K562 (cell line): ENCODE results near the gene GIGYF1. TPM values are rescaled to one million over a fixed set of nuclear protein-coding genes. Genes with fewer than 3 reads are reported as not detected.

Experiments used
- ATAC-seq: fragments of 200-7000 bp; cut with Tn5 transposase; 3 replicates; pipeline ENCODE4 v1.9.1; 2020; ENCODE audit warnings: moderate library complexity
- BruUV-seq: library from RNA; stranded (reverse); fragments of 400-500 nt; replicated peaks from 2 replicates; lab custom pipeline; 2021; lab: Mats Ljungman, UMichigan
- CTCF ChIA-PET: fragments of 300-600 bp; formaldehyde crosslinking; extraction: SDS; loops from one replicate; lab custom pipeline; 2021; ENCODE audit warnings: low intra/inter-chr PET ratio; lab: Yijun Ruan, JAX
- POLR2A ChIA-PET: fragments of 300-600, 350-650 bp; sonication (Branson Sonifier 250); formaldehyde crosslinking; extraction: SDS; loops from one replicate; lab custom pipeline; 2021; ENCODE audit warnings: antibody characterized with exemption, inconsistent platforms; lab: Yijun Ruan, JAX
- DNase-seq, 4 experiments: peaks; one replicate each; pipeline versions ENCODE4 v3.0.0 to v3.0.0-alpha.2; 2011 to 2018; ENCODE audit warnings: low spot score in 3 of 4, mixed read lengths in 3 of 4; ENCODE audit errors: extremely low read depth in 1 of 4
- FAIRE-seq: peaks from 2 replicates; lab custom pipeline; 2011; peaks lifted over from hg19 to GRCh38; lab: Jason Lieb, UNC
- H2AFZ ChIP-seq: 2 replicates; pipeline ENCODE4 v1.6.0; 2011; ENCODE audit warnings: low read depth, low read length, control low read depth, inconsistent platforms
- H3K27ac ChIP-seq: fragments of 200-600 bp; 3 replicates; pipeline ENCODE4 v1.8.0; 2011; ENCODE audit warnings: low read depth, mild to moderate bottlenecking, control low read depth, inconsistent platforms, low read length, moderate library complexity, mixed read lengths; ENCODE audit errors: extremely low read depth
- H3K27me3 ChIP-seq, 2 experiments: fragments of 300-600 bp in 1 of 2; 2 replicates in 1 of 2; 3 replicates in 1 of 2; pipeline versions ENCODE4 v1.6.0 to v1.8.0; 2011; ENCODE audit warnings: inconsistent platforms in 2 of 2, low read length in 2 of 2, mild to moderate bottlenecking in 1 of 2, mixed read lengths in 1 of 2, moderate library complexity in 1 of 2; ENCODE audit not compliant: control insufficient read depth in 2 of 2, insufficient read depth in 2 of 2
- H3K36me3 ChIP-seq: fragments of 300-600 bp; 3 replicates; pipeline ENCODE4 v1.8.0; 2011; ENCODE audit warnings: mild to moderate bottlenecking, low read length, inconsistent platforms; ENCODE audit not compliant: control insufficient read depth, insufficient read depth
- H3K4me1 ChIP-seq, 2 experiments: fragments of 200-600 bp in 1 of 2; replicated peaks in 1 of 2; 2 replicates in 1 of 2; 3 replicates in 1 of 2; pipeline versions ENCODE4 v1.5.1 to v1.8.0; 2011; ENCODE audit warnings: inconsistent platforms in 2 of 2, low read length in 2 of 2, mild to moderate bottlenecking in 1 of 2, mixed read lengths in 1 of 2, moderate library complexity in 1 of 2; ENCODE audit not compliant: control insufficient read depth in 2 of 2, insufficient read depth in 2 of 2
- H3K4me2 ChIP-seq: 2 replicates; pipeline ENCODE4 v1.6.1; 2011; ENCODE audit warnings: low read length, control low read depth, inconsistent platforms, mixed read lengths; ENCODE audit not compliant: insufficient read depth
- H3K4me3 ChIP-seq: fragments of 200-600 bp; sonication (generic), shearing (Covaris generic); 2 replicates; pipeline ENCODE4 v1.5.1; 2016; ENCODE audit warnings: control low read depth, inconsistent platforms
- H3K79me2 ChIP-seq: fragments of 200-600 bp; 3 replicates; pipeline ENCODE4 v1.8.0; 2011; ENCODE audit warnings: low read length, inconsistent platforms; ENCODE audit not compliant: control insufficient read depth, insufficient read depth
- H3K9ac ChIP-seq, 2 experiments: 2 replicates each; pipeline versions ENCODE4 v1.6.0 to v1.6.1; 2011; ENCODE audit warnings: low read depth in 2 of 2, low read length in 2 of 2, control low read depth in 1 of 2, inconsistent platforms in 1 of 2, mild to moderate bottlenecking in 1 of 2, mixed read lengths in 1 of 2; ENCODE audit not compliant: insufficient read depth in 1 of 2
- H3K9me1 ChIP-seq: one replicate; pipeline ENCODE4 v1.6.0; 2011; ENCODE audit warnings: inconsistent platforms, mild to moderate bottlenecking, low read length, moderate library complexity; ENCODE audit not compliant: control insufficient read depth, insufficient read depth
- H3K9me3 ChIP-seq: replicated peaks from 2 replicates; pipeline ENCODE4 v1.5.1; 2011; ENCODE audit warnings: low read depth, low read length, inconsistent platforms; ENCODE audit not compliant: control insufficient read depth, insufficient read depth
- H4K20me1 ChIP-seq: replicated peaks from 2 replicates; pipeline ENCODE4 v1.6.1; 2011; ENCODE audit warnings: low read length, inconsistent platforms, mixed read lengths; ENCODE audit not compliant: control insufficient read depth, insufficient read depth
- NFE2L1 ChIP-seq: fragments of 450-650 bp; IDR thresholded peaks from 2 replicates; pipeline ENCODE4 v1.6.1; 2016; ENCODE audit warnings: missing genetic modification characterization, low read depth, mild to moderate bottlenecking, missing compliant biosample characterization, moderate library complexity, borderline replicate concordance
- ZNF12 ChIP-seq: sonication (generic); formaldehyde crosslinking; IDR thresholded peaks from 2 replicates; pipeline ENCODE4 v1.4.0; 2020; ENCODE audit warnings: mild to moderate bottlenecking, missing genetic modification reagents
- WGBS: fragments of 100-300 bp; shearing (Covaris generic); methylation state at CpG from one replicate; pipeline ENCODE4 v1.1.6; 2016; ENCODE audit warnings: low coverage, mixed read lengths; ENCODE audit not compliant: insufficient coverage; ENCODE audit errors: missing lambda C conversion rate; 5-methylcytosine and 5-hydroxymethylcytosine counted together
- in situ Hi-C: fragments of 300-500 bp; cut with MboI; formaldehyde crosslinking; loops from 4 replicates; pipeline ENCODE4 v1.15.0; 2018; ENCODE audit warnings: inconsistent platforms, mixed read lengths
- intact Hi-C: fragments of 100-400 bp; cut with micrococcal nuclease; formaldehyde crosslinking; loops from 2 replicates; pipeline ENCODE4 v1.14.2; 2022
- polyA plus RNA-seq, 8 experiments: library from polyadenylated mRNA; depleted of rRNA in 4 of 8; stranded (reverse) in 5 of 8; unstranded in 3 of 8; fragments of >200 nt; fragmentation: Nextera tagmentation in 2 of 8; fragmentation: Illumina TruSeq in 1 of 8; extraction: Ambion mirVana in 2 of 8; extraction: Trizol in 1 of 8; gene quantifications; 2 replicates each; pipeline versions ENCODE4 v1.2.1 to v1.2.3, GENCODE V29; 2011 to 2014; ENCODE audit warnings: inconsistent platforms in 1 of 8, missing spikeins in 1 of 8
- total RNA-seq, 7 experiments: library from RNA; depleted of rRNA in 6 of 7; stranded (reverse); fragments of >200 nt in 6 of 7; fragmentation: Illumina TruSeq in 2 of 7; extraction: Trizol in 2 of 7; gene quantifications; 2 replicates each; pipeline versions ENCODE4 v1.2.1 to v1.2.3, GENCODE V29; 2011 to 2021; ENCODE audit warnings: low replicate concordance in 1 of 7

The GIGYF1 gene
- total and polyA plus RNA-seq, 9 of the 15 experiments (the other 6 are each of a cell fraction or from before 2014, with no cell fraction given), result 0.56 to 76.2 (median 16.8) TPM

GRCh38 chr7:100721505-100721812 lies 27.4 kb upstream of the GIGYF1 start:
- peak overlapping the region in 1 of 2 experiments; percentile 79; a peak in 2 of 4 replicates for H3K9ac ChIP-seq
- BruUV-seq, result no TSS peak
- peak; percentile 43; the same call in 1 of the 2 replicates for TF ChIP-seq ZNF12
- TF ChIP-seq NFE2L1 (tag), result no peak
- FAIRE-seq (no peak), ATAC-seq (peak; percentile 24), DNase-seq (no peak)
- H3K79me2 ChIP-seq, result no peaks in the 10 kb centered on the region
- POLR2A ChIA-PET, result interaction anchor here (0.5 to 2.8 kb wide), 5 partner anchors 10 to 74 kb away, joined by 3 to 8 read pairs (median 4); partner anchors contain the start of gene POP7
- intact Hi-C loops (loop anchor here (10.0 kb wide), 1 partner anchor 317 kb away; no protein-coding TSS in a partner anchor), in situ Hi-C loops (no loop called here)
- no peaks in the 10 kb centered on the region for H3K9me1 ChIP-seq
- CTCF ChIA-PET, result interaction anchor here (0.6 kb wide), 1 partner anchor 116 kb away, joined by 3 read pairs; no protein-coding TSS in a partner anchor
- no peak overlapping the region for H2AFZ ChIP-seq
- no peak overlapping the region; the same call in 1 of the 2 replicates for H3K4me2 ChIP-seq
- no peak overlapping the region for H3K27ac ChIP-seq
- peaks cover 6 to 30% of the 10 kb centered on the region in 2 experiments; a peak in 3 of 5 replicates for H3K4me1 ChIP-seq
- 20% methylated on average over 7 of the region's 8 CpGs for WGBS
- H3K36me3 ChIP-seq, result no peaks in the 10 kb centered on the region
- H3K4me3 ChIP-seq, result no peak overlapping the region
- H4K20me1 ChIP-seq, result no peaks in the 10 kb centered on the region
- H3K27me3 ChIP-seq, result peaks cover 2 to 12% of the 10 kb centered on the region in 2 experiments; a peak in 3 of 5 replicates
- peaks cover 4% of the 10 kb centered on the region; the same call in 1 of the 2 replicates for H3K9me3 ChIP-seq
